Stimulated activated CD8-positive, alpha-beta memory T cell treated with anti-CD3 and anti-CD28 coated beads, Interleukin-12 subunit alpha, Interleukin-12 subunit beta, amount 100 ng/mL, for 24 hours (primary cell): ENCODE data around the gene KCNG1.
"Not testable (repeated sequence)": the region's sequence is repeated elsewhere in the genome, so short reads cannot be mapped to it uniquely, and the experiment has no call there.

Source experiments
- DNase-seq: peaks from one replicate; pipeline ENCODE4 v3.0.0-alpha.2; 2020; ENCODE audit errors: extremely low read depth

The KCNG1 gene

GRCh38 chr20:50987493-50988210 lies 35.3 kb downstream of the KCNG1 start:
- no peak for DNase-seq

- DNase-seq: no peak
These were observed 39.6 kb downstream of the KCNG1 start for GRCh38 chr20:50983321-50983720.

- DNase-seq: no peak
These were observed 40.5 kb downstream of the KCNG1 start for GRCh38 chr20:50982363-50982762.

- DNase-seq: no peak
These were observed 41.2 kb downstream of the KCNG1 start for GRCh38 chr20:50981714-50982048.

GRCh38 chr20:50980851-50981713 lies 41.8 kb downstream of the KCNG1 start:
- DNase-seq: no peak

- DNase-seq: no peak
These were observed 42.7 kb downstream of the KCNG1 start for GRCh38 chr20:50980071-50980681.

- not testable (repeated sequence) for DNase-seq
These were observed 44.4 kb downstream of the KCNG1 start for GRCh38 chr20:50978533-50978932.

GRCh38 chr20:50977066-50978021 lies 45.6 kb downstream of the KCNG1 start:
- no peak for DNase-seq

- no peak for DNase-seq
These were observed 47.1 kb downstream of the KCNG1 start for GRCh38 chr20:50975701-50976330.

GRCh38 chr20:50969912-50970311 lies 53.0 kb downstream of the KCNG1 start:
- no peak for DNase-seq

GRCh38 chr20:50969435-50969834 lies 53.5 kb downstream of the KCNG1 start:
- DNase-seq: no peak

GRCh38 chr20:50968289-50968688 lies 54.6 kb downstream of the KCNG1 start:
- DNase-seq: no peak

GRCh38 chr20:50967586-50967985 lies 55.3 kb downstream of the KCNG1 start:
- no peak for DNase-seq

- no peak for DNase-seq
These were observed 63.3 kb downstream of the KCNG1 start for GRCh38 chr20:50959543-50960126.

- peak; percentile 49 for DNase-seq
These were observed 64.0 kb downstream of the KCNG1 start, which contains the start of gene MOCS3 for GRCh38 chr20:50958615-50959542. TSS of gene MOCS3 (plus strand) at chr20:50958818. CDS start at chr20:50958843, 25 bp downstream.

- peak; percentile 60 for DNase-seq
These were observed 64.9 kb downstream of the KCNG1 start, which contains the start of gene DPM1 for GRCh38 chr20:50957798-50958614. TSS of gene DPM1 (minus strand) at chr20:50958532. CDS start at chr20:50958523, 9 bp downstream.

GRCh38 chr20:50957276-50957675 lies 65.6 kb downstream of the KCNG1 start:
- no peak for DNase-seq

- no peak for DNase-seq
These were observed 69.1 kb downstream of the KCNG1 start for GRCh38 chr20:50953821-50954220.
